ENCODE measurements around the gene LRRC74A. TPM values are rescaled to one million over a fixed set of nuclear protein-coding genes. Genes with fewer than 3 reads are reported as not detected.
"Not testable (repeated sequence)": the region's sequence is repeated elsewhere in the genome, so short reads cannot be mapped to it uniquely, and the experiment has no call there.

LRRC74A gene
- total RNA-seq, 2 donors from 2014 or later = not detected

GRCh38 chr14:76910371-76910890 is 84.2 kb downstream of the LRRC74A start:
- no peaks in the 10 kb centered on the region for H3K36me3 Mint-ChIP-seq (ENCODE audit: low read depth)
- H3K27ac ChIP-seq (ENCODE audit: low read depth, low read length) = no peak overlapping the region
- H3K9me3 ChIP-seq (ENCODE audit: control insufficient read depth, low read length) = no peaks in the 10 kb centered on the region
- WGBS, 2 experiments (ENCODE audit: insufficient coverage in 1 of 2, insufficient read length in 1 of 2) = 86 to 89% methylated on average over 4 of the region's 4 CpGs
- H3K27me3 Mint-ChIP-seq (ENCODE audit: insufficient read depth) = no peaks in the 10 kb centered on the region
- no peak for DNase-seq
- no peak for TF ChIP-seq CTCF (conservative IDR thresholded peaks at IDR 0.05)
- no peaks in the 10 kb centered on the region for H3K4me1 ChIP-seq (ENCODE audit: control insufficient read depth, insufficient read depth, low read length)
- no peaks in the 10 kb centered on the region for H3K36me3 ChIP-seq (ENCODE audit: control insufficient read depth, insufficient read depth, low read length)
- no peak overlapping the region for H3K4me3 Mint-ChIP-seq
- H3K4me1 Mint-ChIP-seq = peaks cover 2% of the 10 kb centered on the region
- H3K9ac ChIP-seq (ENCODE audit: extremely low read depth, low read length, poor library complexity, severe bottlenecking) = no peak overlapping the region
- H3K4me3 ChIP-seq (ENCODE audit: low read length) = no peak overlapping the region
- no peaks in the 10 kb centered on the region for H3K9me3 Mint-ChIP-seq
- no peak overlapping the region for H3K27ac Mint-ChIP-seq
- no peaks in the 10 kb centered on the region for H3K27me3 ChIP-seq (ENCODE audit: control insufficient read depth, insufficient read depth, low read length, poor library complexity, severe bottlenecking)

- peaks cover 2% of the 10 kb centered on the region for H3K4me1 Mint-ChIP-seq
- H3K4me3 ChIP-seq (ENCODE audit: low read length) = no peak overlapping the region
- H3K27me3 Mint-ChIP-seq (ENCODE audit: insufficient read depth) = no peaks in the 10 kb centered on the region
- H3K4me1 ChIP-seq (ENCODE audit: control insufficient read depth, insufficient read depth, low read length) = no peaks in the 10 kb centered on the region
- no peaks in the 10 kb centered on the region for H3K36me3 Mint-ChIP-seq (ENCODE audit: low read depth)
- DNase-seq = no peak
- 82% methylated on average over 1 of the region's 1 CpG; no CpG with 5 or more reads in 1 of the 2 experiments for WGBS, 2 experiments (ENCODE audit: insufficient coverage in 1 of 2, insufficient read length in 1 of 2)
- H3K9ac ChIP-seq (ENCODE audit: extremely low read depth, low read length, poor library complexity, severe bottlenecking) = no peak overlapping the region
- no peaks in the 10 kb centered on the region for H3K27me3 ChIP-seq (ENCODE audit: control insufficient read depth, insufficient read depth, low read length, poor library complexity, severe bottlenecking)
- no peaks in the 10 kb centered on the region for H3K36me3 ChIP-seq (ENCODE audit: control insufficient read depth, insufficient read depth, low read length)
- no peaks in the 10 kb centered on the region for H3K9me3 Mint-ChIP-seq
- no peak overlapping the region for H3K27ac ChIP-seq (ENCODE audit: low read depth, low read length)
- H3K9me3 ChIP-seq (ENCODE audit: control insufficient read depth, low read length) = no peaks in the 10 kb centered on the region
- no peak overlapping the region for H3K27ac Mint-ChIP-seq
- no peak for TF ChIP-seq CTCF (conservative IDR thresholded peaks at IDR 0.05)
- H3K4me3 Mint-ChIP-seq = no peak overlapping the region
Observed at GRCh38 chr14:76911473-76911872, 85.3 kb downstream of the LRRC74A start.

- not testable (repeated sequence) for H3K27me3 ChIP-seq (ENCODE audit: control insufficient read depth, insufficient read depth, low read length, poor library complexity, severe bottlenecking); H3K9me3 ChIP-seq (ENCODE audit: control insufficient read depth, low read length); H3K27ac ChIP-seq (ENCODE audit: low read depth, low read length); H3K4me3 ChIP-seq (ENCODE audit: low read length); H3K27me3 Mint-ChIP-seq (ENCODE audit: insufficient read depth); H3K36me3 Mint-ChIP-seq (ENCODE audit: low read depth); H3K36me3 ChIP-seq (ENCODE audit: control insufficient read depth, insufficient read depth, low read length); H3K27ac Mint-ChIP-seq; H3K4me3 Mint-ChIP-seq; H3K9ac ChIP-seq (ENCODE audit: extremely low read depth, low read length, poor library complexity, severe bottlenecking); H3K9me3 Mint-ChIP-seq
- H3K4me1 ChIP-seq (ENCODE audit: control insufficient read depth, insufficient read depth, low read length) = peaks cover 13% of the 10 kb centered on the region
- peak; percentile 64 for DNase-seq
- peaks cover 24% of the 10 kb centered on the region for H3K4me1 Mint-ChIP-seq
- 85 to 95% methylated on average over 4 to 7 of the region's 8 CpGs for WGBS, 2 experiments (ENCODE audit: insufficient coverage in 1 of 2, insufficient read length in 1 of 2)
Observed at GRCh38 chr14:76914533-76915081, 88.4 kb downstream of the LRRC74A start.

Data from endodermal cell (in vitro differentiated cells).